ENCODE measurements around the gene RNH1.

- TF ChIP-seq POLR2A (IDR thresholded peaks at IDR 0.05; ENCODE audit: low read depth, low read length) (no peak), TAF1 (IDR thresholded peaks at IDR 0.05; ENCODE audit: low read depth, low read length) (no peak), SPI1 (IDR thresholded peaks at IDR 0.05; ENCODE audit: low read depth, low read length) (no peak), POLR2AphosphoS5 (IDR thresholded peaks at IDR 0.05; ENCODE audit: low read depth, low read length) (no peak), POU2F2 (IDR thresholded peaks at IDR 0.05; ENCODE audit: low read depth, low read length) (no peak)
Observed at GRCh38 chr11:535210-535518, 28.1 kb upstream of the RNH1 start.
